DMS53 treated with DMSO at 0.1 percent for 48 hours (cell line): ENCODE measurements around the gene SPOCD1.
A peak's percentile ranks its signal among the peaks of the same experiment; 100 is the strongest.

Source experiments
- DNase-seq: peaks from one replicate; lab custom pipeline; 2025; ENCODE audit not compliant: unreplicated experiment; lab: John Stamatoyannopoulos, UW

SPOCD1 gene

GRCh38 chr1:31757989-31758388, 57.8 kb downstream of the SPOCD1 start:
- no peak for DNase-seq

- no peak for DNase-seq
These were observed 58.6 kb downstream of the SPOCD1 start for GRCh38 chr1:31757204-31757679.

- DNase-seq = no peak
These were observed 59.2 kb downstream of the SPOCD1 start for GRCh38 chr1:31756578-31756977.

- DNase-seq = no peak
These were observed 59.9 kb downstream of the SPOCD1 start for GRCh38 chr1:31755850-31756492.

- no peak for DNase-seq
These were observed 60.6 kb downstream of the SPOCD1 start for GRCh38 chr1:31755197-31755611.

- no peak for DNase-seq
These were observed 61.4 kb downstream of the SPOCD1 start for GRCh38 chr1:31754397-31754796.

- DNase-seq = no peak
These were observed 62.0 kb downstream of the SPOCD1 start for GRCh38 chr1:31753707-31754349.

GRCh38 chr1:31752952-31753475, 62.8 kb downstream of the SPOCD1 start:
- no peak for DNase-seq

GRCh38 chr1:31752258-31752657, 63.6 kb downstream of the SPOCD1 start:
- DNase-seq = no peak

GRCh38 chr1:31751822-31752241, 64.0 kb downstream of the SPOCD1 start:
- no peak for DNase-seq

GRCh38 chr1:31750858-31751510, 64.8 kb downstream of the SPOCD1 start:
- no peak for DNase-seq

GRCh38 chr1:31749785-31750735, 65.8 kb downstream of the SPOCD1 start:
- DNase-seq = no peak

GRCh38 chr1:31748365-31748764, 67.5 kb downstream of the SPOCD1 start:
- no peak for DNase-seq

- DNase-seq = no peak
These were observed 68.5 kb downstream of the SPOCD1 start for GRCh38 chr1:31747304-31747703.

- no peak for DNase-seq
These were observed 69.1 kb downstream of the SPOCD1 start for GRCh38 chr1:31746687-31747086.

GRCh38 chr1:31745946-31746670, 69.7 kb downstream of the SPOCD1 start:
- no peak for DNase-seq

- peak; percentile 40 for DNase-seq
These were observed 70.5 kb downstream of the SPOCD1 start for GRCh38 chr1:31745096-31745945.

- DNase-seq = no peak
These were observed 71.5 kb downstream of the SPOCD1 start for GRCh38 chr1:31744165-31744888.
